OCI-LY1 (cell line): Measurements from ENCODE around the gene EFCAB7.

ENCODE experiments used
- CTCF ChIP-seq: fragments of 200-600 bp; sonication (generic), shearing (Covaris generic); IDR thresholded peaks from 2 replicates; pipeline ENCODE4 v1.5.1; 2017; ENCODE audit warnings: mild to moderate bottlenecking, antibody characterized with exemption, low read length, moderate library complexity, mixed read lengths
- EZH2 ChIP-seq: fragments of 200-600 bp; sonication (generic), shearing (Covaris generic); IDR thresholded peaks from 2 replicates; pipeline ENCODE4 v1.8.0; 2017; ENCODE audit warnings: borderline replicate concordance, mixed run types, mild to moderate bottlenecking, antibody characterized with exemption, low read length, moderate library complexity, mixed read lengths

DNA sequence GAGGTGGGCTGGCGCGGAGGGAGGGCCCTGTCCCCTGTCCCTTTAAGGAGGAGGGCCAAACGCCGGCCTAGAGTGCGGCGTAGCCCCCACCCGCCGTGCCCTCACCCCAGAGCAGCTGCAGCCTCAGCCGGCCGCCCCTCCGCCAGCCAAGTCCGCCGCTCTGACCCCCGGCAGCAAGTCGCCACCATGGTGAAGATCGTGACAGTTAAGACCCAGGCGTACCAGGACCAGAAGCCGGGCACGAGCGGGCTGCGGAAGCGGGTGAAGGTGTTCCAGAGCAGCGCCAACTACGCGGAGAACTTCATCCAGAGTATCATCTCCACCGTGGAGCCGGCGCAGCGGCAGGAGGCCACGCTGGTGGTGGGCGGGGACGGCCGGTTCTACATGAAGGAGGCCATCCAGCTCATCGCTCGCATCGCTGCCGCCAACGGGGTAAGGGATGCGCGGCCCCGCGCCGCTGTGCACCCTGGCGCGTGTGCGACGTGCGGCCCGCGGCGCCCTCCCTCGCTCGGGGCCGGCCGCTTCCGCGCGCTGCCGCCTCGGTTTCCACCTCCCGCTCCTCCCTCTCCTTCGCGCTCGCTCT lies 70.1 kb downstream of the EFCAB7 start, which contains the start of gene PGM1:
- no peak for TF ChIP-seq CTCF
- TF ChIP-seq EZH2, result no peak
